GM23248 (cell line): ENCODE results near the gene MXD1. TPM values are rescaled to one million over a fixed set of nuclear protein-coding genes. Genes with fewer than 3 reads are reported as not detected.

Experiments used
- DNase-seq: peaks from one replicate; pipeline ENCODE4 v3.0.0-alpha.2; 2015
- H2AFZ ChIP-seq: fragments of 200-600 bp; sonication (generic); 2 replicates; pipeline ENCODE4 v1.6.1; 2016; ENCODE audit warnings: antibody characterized with exemption
- H3F3A ChIP-seq: fragments of 200-600 bp; sonication (generic); 2 replicates; pipeline ENCODE4 v1.6.1; 2016; ENCODE audit warnings: mild to moderate bottlenecking, antibody characterized with exemption, mixed run types; ENCODE audit not compliant: insufficient read depth
- H3K27ac ChIP-seq: fragments of 200-600 bp; sonication (generic); 2 replicates; pipeline ENCODE4 v1.5.1; 2016; ENCODE audit warnings: mild to moderate bottlenecking
- H3K27me3 ChIP-seq: fragments of 200-600 bp; sonication (generic); replicated peaks from 2 replicates; pipeline ENCODE4 v1.6.1; 2016; ENCODE audit warnings: mild to moderate bottlenecking; ENCODE audit not compliant: insufficient read depth
- H3K36me3 ChIP-seq: fragments of 200-600 bp; sonication (generic); 2 replicates; pipeline ENCODE4 v1.6.1; 2016; ENCODE audit warnings: low read depth, mild to moderate bottlenecking
- H3K4me1 ChIP-seq: fragments of 200-600 bp; sonication (generic); 2 replicates; pipeline ENCODE4 v1.6.1; 2016; ENCODE audit warnings: mild to moderate bottlenecking; ENCODE audit not compliant: insufficient read depth
- H3K4me2 ChIP-seq: fragments of 200-600 bp; sonication (generic); one replicate; pipeline ENCODE4 v1.6.1; 2016; ENCODE audit warnings: mild to moderate bottlenecking; ENCODE audit not compliant: unreplicated experiment
- H3K4me3 ChIP-seq: fragments of 200-600 bp; sonication (generic); 2 replicates; pipeline ENCODE4 v1.5.1; 2016; ENCODE audit warnings: mild to moderate bottlenecking
- H3K79me2 ChIP-seq: fragments of 200-600 bp; sonication (generic); 2 replicates; pipeline ENCODE4 v1.6.1; 2016; ENCODE audit warnings: mild to moderate bottlenecking; ENCODE audit not compliant: insufficient read depth
- H3K9ac ChIP-seq: fragments of 200-600 bp; sonication (generic); 2 replicates; pipeline ENCODE4 v1.6.1; 2016; ENCODE audit warnings: mild to moderate bottlenecking
- H3K9me2 ChIP-seq: fragments of 200-600 bp; sonication (generic); 2 replicates; pipeline ENCODE4 v1.6.1; 2016; ENCODE audit warnings: mixed run types, mild to moderate bottlenecking, moderate library complexity; ENCODE audit not compliant: insufficient read depth
- H3K9me3 ChIP-seq: fragments of 200-600 bp; sonication (generic); one replicate; pipeline ENCODE4 v1.6.1; 2017; ENCODE audit warnings: low read depth
- H4K20me1 ChIP-seq: fragments of 200-600 bp; sonication (generic); 2 replicates; pipeline ENCODE4 v1.6.0; 2016; ENCODE audit not compliant: insufficient read depth
- EZH2 ChIP-seq: fragments of 200-600 bp; sonication (generic); IDR thresholded peaks from 2 replicates; pipeline ENCODE4 v1.6.1; 2018; ENCODE audit warnings: antibody characterized with exemption, mild to moderate bottlenecking; ENCODE audit not compliant: insufficient read depth, poor library complexity, severe bottlenecking
- EZH2phosphoT487 ChIP-seq: fragments of 200-600 bp; sonication (generic); IDR thresholded peaks from 2 replicates; pipeline ENCODE4 v1.6.1; 2018; ENCODE audit warnings: antibody characterized with exemption, moderate library complexity, mild to moderate bottlenecking, low read depth; ENCODE audit not compliant: insufficient read depth
- WGBS, 2 experiments: methylation state at CpG; one replicate each; pipeline ENCODE4 v1.1.6; 2015 to 2017; ENCODE audit warnings: low lambda C conversion rate in 2 of 2, low coverage in 1 of 2; ENCODE audit errors: missing lambda C conversion rate in 2 of 2; 5-methylcytosine and 5-hydroxymethylcytosine counted together
- in situ Hi-C: fragments of 300-500 bp; cut with MboI; formaldehyde crosslinking; loops from 2 replicates; pipeline ENCODE4 v1.15.0; 2020
- polyA plus RNA-seq: library from polyadenylated mRNA; unstranded; fragments of >200 nt; fragmentation: Nextera tagmentation; extraction: Ambion mirVana; gene quantifications from 2 replicates; pipeline ENCODE4 v1.2.1, GENCODE V29; 2016
- total RNA-seq: library from RNA; depleted of rRNA; stranded (reverse); fragments of >200 nt; shearing (Covaris generic); gene quantifications from 2 replicates; pipeline ENCODE4 v1.2.3, GENCODE V29; 2014

MXD1 gene
- total and polyA plus RNA-seq, 2 experiments from 2014 or later: 4.4 to 7.6 TPM

DNA sequence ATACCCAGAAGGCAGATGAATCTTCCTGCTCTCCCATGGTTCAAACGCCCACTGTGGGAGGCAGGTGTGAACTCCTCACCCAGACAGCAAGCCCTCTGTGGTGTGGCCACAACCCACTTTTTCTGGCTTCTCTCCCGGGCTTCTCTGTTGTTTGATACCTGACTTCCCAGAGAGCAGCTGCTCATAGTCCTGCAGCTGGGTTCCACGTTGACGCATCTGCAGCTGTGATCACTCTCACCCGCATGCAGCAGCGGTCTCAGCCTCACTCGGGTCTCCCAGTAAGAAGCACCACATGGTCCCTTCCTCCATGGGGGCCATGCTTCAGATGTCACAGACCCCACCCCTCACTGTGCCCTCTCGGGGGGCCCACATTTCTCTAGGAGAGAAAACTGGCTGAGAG lies 43.1 kb downstream of the MXD1 start:
- Histone ChIP-seq H3F3A (no peaks in the 10 kb centered on the region), H3K36me3 (no peaks in the 10 kb centered on the region), H2AFZ (no peak overlapping the region), H3K4me1 (no peaks in the 10 kb centered on the region), H4K20me1 (no peaks in the 10 kb centered on the region), H3K4me2 (no peak overlapping the region), H3K9me3 (no peaks in the 10 kb centered on the region), H3K27ac (no peak overlapping the region), H3K79me2 (no peaks in the 10 kb centered on the region), H3K9ac (no peak overlapping the region), H3K4me3 (no peak overlapping the region), H3K27me3 (peaks cover 15% of the 10 kb centered on the region; the same call in 1 of the 2 replicates), H3K9me2 (no peaks in the 10 kb centered on the region)
- no peak for DNase-seq
- in situ Hi-C loops: no loop called here
- WGBS, 2 experiments: 18% methylated on average over 8 of the region's 8 CpGs
- TF ChIP-seq EZH2 (no peak), EZH2phosphoT487 (no peak)

DNA sequence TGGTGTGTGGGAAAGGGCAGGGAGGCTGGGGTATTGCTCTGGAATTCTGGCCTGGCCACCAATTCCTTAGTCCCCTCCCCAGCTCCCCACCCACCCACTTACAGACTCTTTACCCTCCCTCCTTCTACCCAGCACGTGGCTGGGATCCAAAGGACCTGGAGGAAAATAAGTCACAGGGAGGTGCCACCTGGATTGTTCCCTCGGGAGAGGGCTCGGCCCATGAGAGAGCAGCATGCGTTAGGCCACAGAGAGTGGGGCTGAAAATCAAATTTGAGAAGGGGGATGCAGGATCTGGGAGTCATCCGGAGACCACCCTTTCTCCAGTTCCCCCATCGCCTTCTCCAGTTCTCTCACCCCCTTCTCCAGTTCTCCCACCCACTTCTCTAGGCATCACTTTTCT lies 43.6 kb downstream of the MXD1 start:
- H3K9me3 ChIP-seq: no peaks in the 10 kb centered on the region
- DNase-seq: no peak
- H2AFZ ChIP-seq: no peak overlapping the region
- H3K27ac ChIP-seq: no peak overlapping the region
- no peak overlapping the region for H3K4me2 ChIP-seq
- TF ChIP-seq EZH2phosphoT487 (no peak), EZH2 (no peak)
- H3K9ac ChIP-seq: no peak overlapping the region
- WGBS, 2 experiments: 36 to 45% methylated on average over 6 of the region's 6 CpGs
- H3K36me3 ChIP-seq: no peaks in the 10 kb centered on the region
- no peaks in the 10 kb centered on the region for H4K20me1 ChIP-seq
- no peaks in the 10 kb centered on the region for H3F3A ChIP-seq
- no peak overlapping the region for H3K4me3 ChIP-seq
- peaks cover 15% of the 10 kb centered on the region; the same call in 1 of the 2 replicates for H3K27me3 ChIP-seq
- no peaks in the 10 kb centered on the region for H3K9me2 ChIP-seq
- no peaks in the 10 kb centered on the region for H3K79me2 ChIP-seq
- no peaks in the 10 kb centered on the region for H3K4me1 ChIP-seq
- in situ Hi-C loops: no loop called here

DNA sequence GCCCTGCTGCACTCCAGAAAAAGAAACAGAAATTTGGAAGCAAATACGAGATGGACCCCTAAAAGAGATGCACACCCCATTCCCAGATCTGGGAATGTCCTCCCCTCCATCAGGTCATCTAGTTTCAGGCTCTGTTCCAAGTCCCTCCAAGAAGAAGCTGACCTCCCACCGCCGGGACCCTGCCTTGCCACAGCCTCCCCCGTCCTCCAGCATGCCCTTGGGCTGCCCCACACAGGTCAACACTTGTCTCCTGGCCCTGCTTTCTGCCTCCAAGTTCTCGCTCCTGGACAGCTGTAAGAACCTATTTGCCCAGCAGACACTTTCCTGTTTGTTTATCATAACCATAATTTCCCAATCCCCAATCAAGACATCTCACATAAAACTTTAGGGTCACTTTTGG lies 44.5 kb downstream of the MXD1 start:
- no peak overlapping the region for H3K27ac ChIP-seq
- in situ Hi-C loops: no loop called here
- H3K79me2 ChIP-seq: no peaks in the 10 kb centered on the region
- H3K4me2 ChIP-seq: no peak overlapping the region
- H3K9me2 ChIP-seq: no peaks in the 10 kb centered on the region
- H3K9me3 ChIP-seq: no peaks in the 10 kb centered on the region
- H3K4me1 ChIP-seq: no peaks in the 10 kb centered on the region
- TF ChIP-seq EZH2 (no peak), EZH2phosphoT487 (no peak)
- H3K27me3 ChIP-seq: peaks cover 15% of the 10 kb centered on the region; the same call in 1 of the 2 replicates
- no peak overlapping the region for H3K4me3 ChIP-seq
- WGBS, 2 experiments: 64% methylated on average over 5 of the region's 5 CpGs
- H3K36me3 ChIP-seq: no peaks in the 10 kb centered on the region
- H4K20me1 ChIP-seq: no peaks in the 10 kb centered on the region
- H3F3A ChIP-seq: no peaks in the 10 kb centered on the region
- H3K9ac ChIP-seq: no peak overlapping the region
- no peak for DNase-seq
- H2AFZ ChIP-seq: no peak overlapping the region

DNA sequence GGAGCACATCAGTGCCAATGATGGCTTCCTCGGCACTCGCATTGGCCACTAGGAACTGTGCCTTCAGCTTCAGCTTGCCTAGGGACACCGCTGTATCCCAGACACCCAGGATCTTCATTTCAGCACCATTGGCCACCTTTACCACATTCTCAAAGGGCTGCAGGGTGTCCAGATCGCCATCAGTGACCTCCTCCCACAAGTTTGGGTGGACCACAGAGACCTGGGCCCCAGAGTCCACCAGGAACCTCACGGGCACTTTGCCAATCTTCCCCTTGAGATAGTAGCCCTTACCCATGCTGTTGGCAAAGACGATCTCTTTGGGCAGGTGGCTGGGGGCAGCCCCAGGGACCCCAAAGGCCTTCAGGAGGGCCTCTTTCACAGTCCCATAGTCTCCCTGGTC lies 45.9 kb downstream of the MXD1 start:
- Histone ChIP-seq H3K4me3 (no peak overlapping the region), H3K4me2 (no peak overlapping the region), H4K20me1 (no peaks in the 10 kb centered on the region), H3K36me3 (no peaks in the 10 kb centered on the region), H3K79me2 (no peaks in the 10 kb centered on the region), H3K27ac (no peak overlapping the region), H3K9ac (no peak overlapping the region), H2AFZ (no peak overlapping the region), H3K9me2 (no peaks in the 10 kb centered on the region), H3F3A (no peaks in the 10 kb centered on the region), H3K4me1 (no peaks in the 10 kb centered on the region), H3K27me3 (peaks cover 15% of the 10 kb centered on the region; the same call in 1 of the 2 replicates), H3K9me3 (no peaks in the 10 kb centered on the region)
- no peak for DNase-seq
- TF ChIP-seq EZH2: no peak
- no peak for TF ChIP-seq EZH2phosphoT487
- WGBS, 2 experiments: 68 to 69% methylated on average over 4 to 6 of the region's 6 CpGs
- in situ Hi-C loops: no loop called here

DNA sequence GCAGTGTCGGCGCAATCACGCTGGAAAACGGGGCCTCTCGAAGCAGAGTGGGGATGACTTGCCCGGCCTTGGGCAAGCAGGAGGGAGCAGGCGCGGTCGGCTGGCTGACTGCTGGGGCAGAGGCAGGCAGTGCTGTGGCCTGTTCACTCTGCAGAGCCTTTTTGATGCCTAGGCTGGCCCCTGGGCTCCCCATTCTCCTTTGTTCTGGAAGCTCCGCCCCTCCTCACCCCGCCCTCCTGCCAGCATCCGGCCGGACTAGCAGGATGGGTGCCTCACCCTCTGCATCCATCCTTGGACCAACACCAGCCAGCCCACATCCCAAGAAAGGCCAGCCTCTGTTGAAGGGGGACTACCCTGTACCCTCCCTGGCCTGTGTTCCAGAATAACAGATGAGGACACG lies 46.6 kb downstream of the MXD1 start, which contains the start of gene ASPRV1:
Gene ASPRV1, minus strand, starts transcription at position 136 of the 400 bp plus-strand sequence. CDS start 195 bp downstream, outside the sequence.
- H3K9ac ChIP-seq: no peak within 1 kb of the TSS
- no peaks in the 10 kb centered on the region for H3K79me2 ChIP-seq
- TF ChIP-seq EZH2phosphoT487 (no peak), EZH2 (no peak)
- no peaks in the 10 kb centered on the region for H3F3A ChIP-seq
- no peak within 1 kb of the TSS for H3K27ac ChIP-seq
- H3K27me3 ChIP-seq: peaks cover 15% of the 10 kb centered on the region; the same call in 1 of the 2 replicates
- H3K4me3 ChIP-seq: no peak within 1 kb of the TSS
- no peak for DNase-seq
- H3K9me2 ChIP-seq: no peaks in the 10 kb centered on the region
- H3K9me3 ChIP-seq: no peaks in the 10 kb centered on the region
- no peak within 1 kb of the TSS for H3K4me2 ChIP-seq
- in situ Hi-C loops: no loop called here
- no peaks in the 10 kb centered on the region for H3K36me3 ChIP-seq
- H4K20me1 ChIP-seq: no peaks in the 10 kb centered on the region
- H3K4me1 ChIP-seq: no peaks in the 10 kb centered on the region
- H2AFZ ChIP-seq: no peak within 1 kb of the TSS
- WGBS, 2 experiments: 88 to 90% methylated on average over 14 of the region's 14 CpGs
